NCI-H1417 treated with DMSO at 0.1 percent for 48 hours (cell line): ENCODE measurements around the gene GJD4.

Source experiments
- DNase-seq: peaks from one replicate; lab custom pipeline; 2025; lab: John Stamatoyannopoulos, UW

GJD4 gene, protein sequence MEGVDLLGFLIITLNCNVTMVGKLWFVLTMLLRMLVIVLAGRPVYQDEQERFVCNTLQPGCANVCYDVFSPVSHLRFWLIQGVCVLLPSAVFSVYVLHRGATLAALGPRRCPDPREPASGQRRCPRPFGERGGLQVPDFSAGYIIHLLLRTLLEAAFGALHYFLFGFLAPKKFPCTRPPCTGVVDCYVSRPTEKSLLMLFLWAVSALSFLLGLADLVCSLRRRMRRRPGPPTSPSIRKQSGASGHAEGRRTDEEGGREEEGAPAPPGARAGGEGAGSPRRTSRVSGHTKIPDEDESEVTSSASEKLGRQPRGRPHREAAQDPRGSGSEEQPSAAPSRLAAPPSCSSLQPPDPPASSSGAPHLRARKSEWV

GRCh38 chr10:35605191-35605590, at the start of gene GJD4:
Gene GJD4 (plus strand): TSS chr10:35605341. CDS start chr10:35605568, 227 bp downstream.
- no peak for DNase-seq

DNA sequence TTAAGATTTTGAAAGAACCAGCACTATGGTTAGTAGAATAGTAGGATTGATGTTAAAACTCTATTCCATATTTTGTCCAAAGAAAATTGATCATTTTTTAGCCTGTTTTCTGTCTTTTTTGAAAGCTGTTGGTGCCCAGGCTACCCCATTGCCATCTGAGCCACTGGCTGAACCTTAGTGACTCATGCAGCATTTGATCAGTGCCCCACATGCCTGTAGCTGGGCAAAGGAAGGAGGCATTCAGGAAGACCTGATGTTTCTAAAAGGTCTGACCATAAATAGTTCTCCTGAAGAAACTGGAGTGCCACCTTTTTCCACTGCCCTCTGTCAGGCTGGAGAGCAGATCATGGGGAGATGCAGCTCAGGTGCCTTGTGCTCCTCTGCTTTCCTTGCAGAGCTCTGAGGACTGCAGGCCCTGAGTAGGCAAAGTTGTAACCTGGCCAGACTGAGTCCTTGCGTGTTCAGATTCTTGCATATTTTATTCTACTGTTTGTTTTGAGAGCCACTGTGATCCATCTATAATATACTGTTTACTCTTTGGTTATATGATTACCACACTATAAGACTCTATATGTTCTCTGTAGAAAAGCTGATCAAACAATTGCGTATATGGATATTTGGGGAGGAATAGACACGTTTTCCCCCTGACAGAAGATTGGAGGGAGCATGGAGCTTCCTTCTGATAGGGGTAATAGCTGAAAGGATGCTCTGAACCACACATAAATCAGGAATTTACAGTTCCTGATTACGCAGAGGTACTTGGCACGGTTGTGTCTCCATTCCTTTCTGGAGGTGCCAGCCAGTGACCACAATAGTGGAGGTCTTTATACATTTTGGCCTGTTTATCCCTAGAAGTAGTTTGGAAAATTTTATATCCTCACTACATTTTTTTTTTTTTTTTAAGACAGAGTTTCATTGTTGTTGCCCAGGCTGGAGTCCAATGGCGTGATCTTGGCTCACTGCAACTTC, 48.9 kb upstream of the GJD4 start:
- no peak for DNase-seq

GRCh38 chr10:35558276-35558675, 46.9 kb upstream of the GJD4 start:
- DNase-seq, result no peak

- DNase-seq, result no peak
Measured at GRCh38 chr10:35559416-35559815, 45.7 kb upstream of the GJD4 start.

GRCh38 chr10:35561715-35562114, 43.4 kb upstream of the GJD4 start:
- no peak for DNase-seq

DNA sequence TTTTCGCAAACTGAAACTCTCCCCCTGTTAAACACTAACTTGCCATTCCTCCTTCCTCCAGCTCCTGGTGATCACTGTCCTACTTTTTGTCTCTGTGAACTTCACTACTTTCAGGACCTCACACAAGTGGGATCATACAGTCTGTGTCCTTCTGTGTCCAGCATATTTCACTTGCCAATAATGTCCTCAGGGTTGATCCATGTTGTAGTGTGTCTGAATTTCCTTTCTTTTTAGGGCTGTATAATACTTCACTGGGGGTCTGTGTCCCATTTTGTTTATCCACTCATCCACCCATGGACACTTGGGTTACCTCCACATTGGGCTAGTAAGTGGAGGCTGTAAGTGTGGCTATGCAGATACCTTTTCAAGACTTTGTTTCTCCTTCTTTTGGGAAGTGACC, 42.7 kb upstream of the GJD4 start:
- no peak for DNase-seq

DNA sequence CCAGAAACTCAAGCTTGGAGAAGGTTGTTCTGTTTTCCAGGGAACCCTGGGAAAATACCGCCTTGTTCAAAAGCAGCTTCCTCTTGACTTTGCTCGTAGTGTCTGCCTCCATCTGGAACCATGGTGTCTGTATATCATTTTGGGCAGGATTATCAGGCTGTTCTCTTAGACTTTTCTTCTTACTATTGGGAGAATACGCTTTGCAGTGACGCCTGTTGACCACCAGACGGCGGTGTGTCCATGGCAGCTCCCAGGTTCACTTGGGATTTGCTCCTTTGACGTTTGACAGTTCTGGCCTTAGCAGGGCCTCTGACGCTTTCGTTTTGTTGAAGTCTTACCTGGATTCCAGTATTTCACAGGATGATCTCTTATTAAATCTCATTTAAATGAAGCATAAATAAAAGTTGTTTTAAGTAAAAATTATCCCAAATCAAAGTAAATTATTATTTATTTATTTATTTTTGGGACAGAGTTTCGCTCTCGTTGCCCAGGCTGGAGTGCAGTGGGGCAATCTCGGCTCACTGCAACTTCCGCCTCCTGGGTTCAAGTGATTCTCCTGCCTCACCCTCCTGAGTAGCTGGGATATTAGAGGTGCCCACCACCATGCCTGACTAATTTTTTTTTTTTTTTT, 41.8 kb upstream of the GJD4 start:
- DNase-seq, result no peak

DNA sequence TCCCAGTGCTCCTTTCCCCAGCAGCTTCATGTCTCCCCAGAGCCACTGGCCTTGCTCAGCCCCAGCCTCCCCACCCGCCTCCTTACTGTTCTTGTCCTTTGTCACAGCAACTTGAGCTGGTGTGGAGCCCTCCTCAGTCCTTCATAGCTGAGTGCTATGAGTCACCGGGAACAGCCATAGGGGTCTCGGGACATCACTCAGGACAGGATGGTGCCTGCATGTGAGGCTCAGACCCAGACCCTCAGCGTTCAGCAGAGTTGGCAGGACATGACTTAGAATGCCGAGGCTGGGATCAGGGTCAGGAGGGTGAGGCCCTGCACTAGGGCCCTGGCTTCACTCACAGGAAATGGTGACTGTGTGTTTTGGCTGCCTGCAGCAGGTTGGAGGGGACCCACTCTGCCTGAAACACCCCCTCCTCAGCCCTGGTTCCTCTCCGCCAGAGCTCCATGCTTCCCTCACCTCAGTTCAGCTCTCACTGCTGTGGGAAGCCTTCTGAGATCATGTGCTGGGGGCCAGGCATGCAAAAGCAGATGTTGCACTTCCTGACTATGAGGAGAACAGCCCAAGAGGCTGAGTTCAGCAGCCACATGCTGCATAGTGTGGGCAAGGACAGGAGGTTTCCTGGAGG, 40.7 kb upstream of the GJD4 start:
- DNase-seq, result no peak

- DNase-seq, result no peak
Measured at GRCh38 chr10:35565602-35566081, 39.5 kb upstream of the GJD4 start.

- DNase-seq, result no peak
Measured at GRCh38 chr10:35567951-35568350, 37.2 kb upstream of the GJD4 start.

DNA sequence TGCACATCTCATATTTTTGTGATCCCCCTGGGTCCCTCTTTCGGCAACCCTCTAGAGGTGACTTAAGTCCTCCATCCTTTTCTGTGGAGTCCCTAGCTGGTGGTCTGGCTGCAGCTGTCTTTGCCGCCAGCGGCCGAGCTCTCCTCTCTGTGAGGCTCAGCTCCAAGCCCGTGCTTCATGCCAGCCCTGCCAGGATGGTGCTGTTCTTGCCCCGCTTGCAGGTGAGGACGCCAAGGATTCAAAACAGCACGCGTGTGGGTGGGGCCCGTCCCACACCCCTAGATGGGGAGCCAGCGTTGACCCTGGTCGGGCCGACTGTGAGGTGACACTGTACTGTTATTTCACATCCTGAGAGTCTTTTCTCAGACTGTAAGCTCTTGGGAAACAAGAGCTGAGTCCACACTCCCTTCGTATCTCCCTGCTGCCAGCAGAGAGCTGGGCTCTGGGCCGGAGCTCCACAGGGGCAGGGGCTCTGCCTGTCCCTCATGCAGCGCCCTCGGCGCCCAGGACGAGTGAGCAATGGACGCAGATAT, 36.6 kb upstream of the GJD4 start:
- no peak for DNase-seq

DNA sequence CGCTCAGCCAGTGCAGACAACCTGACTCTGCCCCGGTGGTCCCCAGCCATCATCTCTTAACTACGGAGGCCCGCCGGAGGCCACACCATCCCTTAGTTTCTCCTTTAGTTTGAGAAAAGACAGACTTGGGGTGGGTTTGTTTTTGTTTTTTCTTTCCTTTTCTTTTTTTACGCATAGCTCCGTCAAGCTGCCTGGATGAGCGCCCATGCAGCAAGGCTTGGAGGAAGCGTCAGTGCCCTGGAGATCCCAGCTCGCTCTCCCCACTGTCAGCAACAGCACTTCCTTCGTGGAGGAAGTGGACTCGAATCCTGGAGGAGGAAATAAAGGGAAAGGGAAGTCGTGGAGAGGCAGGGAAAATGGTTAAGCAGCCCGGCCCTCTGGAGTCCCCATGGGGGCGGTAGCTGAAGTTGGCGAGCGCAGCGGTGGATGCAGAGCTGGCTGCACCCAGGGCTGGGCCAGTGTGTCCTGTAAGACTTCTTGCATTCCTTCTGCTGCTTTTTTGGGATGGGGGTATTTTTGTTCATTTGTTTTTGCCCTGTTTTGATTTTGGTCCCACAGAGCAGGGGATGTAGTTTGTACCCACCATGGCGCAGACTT, 35.9 kb upstream of the GJD4 start:
- DNase-seq, result no peak

DNA sequence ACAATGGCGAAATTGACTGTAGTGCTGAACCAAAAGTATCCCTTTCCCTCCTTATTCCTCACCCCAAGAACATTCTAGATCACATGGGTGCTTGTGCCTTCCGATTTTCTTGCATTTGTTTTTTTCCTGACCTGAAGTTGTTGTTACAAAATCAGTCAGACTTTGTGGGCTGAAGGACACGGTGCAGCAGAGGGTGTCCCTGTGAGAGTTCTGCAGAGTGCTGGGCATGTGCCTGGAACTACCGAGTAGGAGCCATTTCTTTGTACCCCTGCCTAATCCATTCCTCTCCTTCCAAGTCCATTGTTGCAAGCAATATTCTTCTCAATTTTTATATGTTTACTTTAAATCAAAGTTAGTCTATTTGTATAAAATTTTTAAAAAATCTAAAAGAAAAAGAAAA, 35.3 kb upstream of the GJD4 start:
- no peak for DNase-seq

- DNase-seq, result no peak
Measured at GRCh38 chr10:35570397-35570796, 34.7 kb upstream of the GJD4 start.

DNA sequence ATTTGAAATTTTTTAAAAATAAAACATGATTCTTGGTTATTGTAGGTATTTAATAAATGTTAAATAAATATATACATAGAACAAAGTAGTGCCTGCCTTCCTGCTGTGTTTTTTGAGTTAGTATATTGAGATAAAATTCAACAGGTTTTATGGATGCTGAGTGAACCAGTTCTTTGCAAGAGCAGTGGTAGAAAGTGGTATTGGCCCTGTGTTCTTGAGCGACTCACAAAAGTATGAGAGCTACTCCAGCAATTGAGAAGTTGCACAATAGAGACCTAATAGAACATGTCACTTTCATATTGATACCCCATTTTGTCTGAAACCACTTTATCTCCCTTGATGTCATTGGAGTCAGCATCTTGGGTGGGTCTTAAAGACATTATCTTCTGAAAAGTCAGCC, 32.6 kb upstream of the GJD4 start:
- no peak for DNase-seq

GRCh38 chr10:35573796-35574195, 31.3 kb upstream of the GJD4 start:
- no peak for DNase-seq

DNA sequence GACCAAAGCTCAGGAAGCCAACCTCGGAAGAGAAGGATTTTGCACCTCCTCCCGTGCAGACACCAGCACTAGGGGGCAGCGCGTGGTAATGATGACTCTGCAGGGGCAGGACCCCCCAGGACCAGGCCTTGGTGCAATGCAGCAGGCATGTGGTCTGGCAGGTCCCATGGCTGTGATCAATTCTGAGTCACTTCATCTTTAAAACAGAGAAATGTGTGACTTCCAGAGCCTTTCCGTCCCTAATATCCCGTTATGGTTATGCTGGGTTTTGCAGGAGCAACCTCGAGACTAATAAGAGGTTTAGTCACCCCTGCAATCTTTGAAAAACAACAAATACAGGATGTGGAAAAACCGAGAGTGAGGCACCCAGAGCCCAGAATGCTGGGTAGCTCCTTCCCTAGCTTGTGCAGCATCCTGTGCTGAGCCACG, 30.2 kb upstream of the GJD4 start:
- DNase-seq, result no peak

- no peak for DNase-seq
Measured at GRCh38 chr10:35575640-35576039, 29.5 kb upstream of the GJD4 start.

DNA sequence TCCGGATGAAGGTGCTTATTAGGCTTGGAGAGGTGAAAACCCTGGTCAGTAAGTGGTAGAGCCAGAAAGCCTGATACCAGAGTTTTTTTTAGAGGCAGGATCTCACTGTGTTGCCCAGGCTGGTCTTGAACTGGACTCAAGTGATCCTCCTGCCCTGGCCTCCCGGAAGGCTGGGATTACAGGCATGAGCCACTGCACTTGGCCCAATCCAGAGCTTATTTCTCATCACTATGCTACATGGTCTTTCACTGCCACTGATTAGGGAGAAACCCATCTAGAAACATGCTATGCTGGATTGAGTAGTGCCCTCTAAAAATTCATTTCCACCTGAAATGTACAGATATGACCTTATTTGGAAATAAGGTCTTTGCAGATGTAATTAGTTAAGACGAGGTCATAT, 28.4 kb upstream of the GJD4 start:
- DNase-seq, result no peak

DNA sequence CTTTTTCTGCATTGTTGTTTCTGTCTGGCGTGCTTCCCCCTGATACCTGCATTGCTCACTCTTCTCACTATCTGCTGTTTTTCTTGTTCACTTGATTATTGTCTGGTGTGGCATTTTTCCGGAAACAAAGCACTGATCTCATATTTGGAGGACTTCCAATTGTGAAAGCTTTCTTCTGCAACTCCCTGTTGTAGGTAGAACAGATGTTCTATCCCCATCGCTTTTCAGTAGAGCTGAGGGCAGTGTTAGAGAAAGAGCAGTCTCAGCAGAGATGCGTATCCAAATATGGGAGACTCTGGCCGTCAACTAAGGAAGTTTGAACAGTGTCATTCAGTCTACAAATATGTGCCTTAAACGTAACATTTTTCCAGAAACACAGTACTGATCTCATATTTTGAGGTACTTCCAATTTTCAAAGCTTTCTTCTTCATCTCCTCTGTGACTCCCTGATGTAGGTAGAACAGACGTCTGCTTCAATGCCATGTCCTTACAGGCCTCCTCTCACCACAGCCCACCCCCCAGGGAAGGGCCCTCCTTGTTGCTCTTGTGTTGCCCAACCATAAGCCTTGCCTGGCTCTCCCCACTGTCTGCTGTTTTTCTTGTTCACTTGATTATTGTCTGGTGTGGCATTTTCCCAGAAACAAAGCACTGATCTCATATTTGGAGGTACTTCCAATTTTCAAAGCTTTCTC, 27.1 kb upstream of the GJD4 start:
- no peak for DNase-seq

GRCh38 chr10:35578618-35578956, 26.6 kb upstream of the GJD4 start:
- DNase-seq, result no peak
